Uterus (tissue), 2 donors: Measurements from ENCODE around the gene P2RX4.

Experiments
- CTCF ChIP-seq, 4 experiments: fragments of 200-600 bp in 2 of 4; fragments of 450-650 bp in 2 of 4; sonication (generic) in 2 of 4; IDR thresholded peaks; one replicate each; pipeline ENCODE4 v1.5.1; 2016 to 2019; ENCODE audit warnings: antibody characterized with exemption in 4 of 4, mild to moderate bottlenecking in 2 of 4, moderate library complexity in 1 of 4
- POLR2A ChIP-seq, 2 donors: fragments of 450-650 bp; IDR thresholded peaks; one replicate each; pipeline ENCODE4 v1.6.1; 2016; ENCODE audit warnings: antibody characterized with exemption in 2 of 2, mild to moderate bottlenecking in 1 of 2, moderate library complexity in 1 of 2

- TF ChIP-seq CTCF (IDR thresholded peaks at IDR 0.05) (no peak), POLR2A (IDR thresholded peaks at IDR 0.05) (no peak)
These were observed 31.4 kb downstream of the P2RX4 start for GRCh38 chr12:121241156-121241970.
